K562 (cell line): ENCODE data around the gene SMNDC1. TPM values are rescaled to one million over a fixed set of nuclear protein-coding genes. Genes with fewer than 3 reads are reported as not detected.

ENCODE experiments used
- ATAC-seq: fragments of 200-7000 bp; cut with Tn5 transposase; 3 replicates; pipeline ENCODE4 v1.9.1; 2020; ENCODE audit warnings: moderate library complexity
- BruUV-seq: library from RNA; stranded (reverse); fragments of 400-500 nt; replicated peaks from 2 replicates; lab custom pipeline; 2021; lab: Mats Ljungman, UMichigan
- CTCF ChIA-PET: fragments of 300-600 bp; formaldehyde crosslinking; extraction: SDS; loops from one replicate; lab custom pipeline; 2021; ENCODE audit warnings: low intra/inter-chr PET ratio; lab: Yijun Ruan, JAX
- POLR2A ChIA-PET: fragments of 300-600, 350-650 bp; sonication (Branson Sonifier 250); formaldehyde crosslinking; extraction: SDS; loops from one replicate; lab custom pipeline; 2021; ENCODE audit warnings: antibody characterized with exemption, inconsistent platforms; lab: Yijun Ruan, JAX
- DNase-seq, 4 experiments: peaks; one replicate each; pipeline versions ENCODE4 v3.0.0 to v3.0.0-alpha.2; 2011 to 2018; ENCODE audit warnings: low spot score in 3 of 4, mixed read lengths in 3 of 4; ENCODE audit errors: extremely low read depth in 1 of 4
- FAIRE-seq: peaks from 2 replicates; lab custom pipeline; 2011; peaks lifted over from hg19 to GRCh38; lab: Jason Lieb, UNC
- H2AFZ ChIP-seq: 2 replicates; pipeline ENCODE4 v1.6.0; 2011; ENCODE audit warnings: low read depth, low read length, control low read depth, inconsistent platforms
- H3K27ac ChIP-seq: fragments of 200-600 bp; 3 replicates; pipeline ENCODE4 v1.8.0; 2011; ENCODE audit warnings: low read depth, mild to moderate bottlenecking, control low read depth, inconsistent platforms, low read length, moderate library complexity, mixed read lengths; ENCODE audit errors: extremely low read depth
- H3K27me3 ChIP-seq, 2 experiments: fragments of 300-600 bp in 1 of 2; 2 replicates in 1 of 2; 3 replicates in 1 of 2; pipeline versions ENCODE4 v1.6.0 to v1.8.0; 2011; ENCODE audit warnings: inconsistent platforms in 2 of 2, low read length in 2 of 2, mild to moderate bottlenecking in 1 of 2, mixed read lengths in 1 of 2, moderate library complexity in 1 of 2; ENCODE audit not compliant: control insufficient read depth in 2 of 2, insufficient read depth in 2 of 2
- H3K36me3 ChIP-seq: fragments of 300-600 bp; 3 replicates; pipeline ENCODE4 v1.8.0; 2011; ENCODE audit warnings: mild to moderate bottlenecking, low read length, inconsistent platforms; ENCODE audit not compliant: control insufficient read depth, insufficient read depth
- H3K4me1 ChIP-seq, 2 experiments: fragments of 200-600 bp in 1 of 2; replicated peaks in 1 of 2; 2 replicates in 1 of 2; 3 replicates in 1 of 2; pipeline versions ENCODE4 v1.5.1 to v1.8.0; 2011; ENCODE audit warnings: inconsistent platforms in 2 of 2, low read length in 2 of 2, mild to moderate bottlenecking in 1 of 2, mixed read lengths in 1 of 2, moderate library complexity in 1 of 2; ENCODE audit not compliant: control insufficient read depth in 2 of 2, insufficient read depth in 2 of 2
- H3K4me2 ChIP-seq: 2 replicates; pipeline ENCODE4 v1.6.1; 2011; ENCODE audit warnings: low read length, control low read depth, inconsistent platforms, mixed read lengths; ENCODE audit not compliant: insufficient read depth
- H3K4me3 ChIP-seq: fragments of 200-600 bp; sonication (generic), shearing (Covaris generic); 2 replicates; pipeline ENCODE4 v1.5.1; 2016; ENCODE audit warnings: control low read depth, inconsistent platforms
- H3K79me2 ChIP-seq: fragments of 200-600 bp; 3 replicates; pipeline ENCODE4 v1.8.0; 2011; ENCODE audit warnings: low read length, inconsistent platforms; ENCODE audit not compliant: control insufficient read depth, insufficient read depth
- H3K9ac ChIP-seq, 2 experiments: 2 replicates each; pipeline versions ENCODE4 v1.6.0 to v1.6.1; 2011; ENCODE audit warnings: low read depth in 2 of 2, low read length in 2 of 2, control low read depth in 1 of 2, inconsistent platforms in 1 of 2, mild to moderate bottlenecking in 1 of 2, mixed read lengths in 1 of 2; ENCODE audit not compliant: insufficient read depth in 1 of 2
- H3K9me1 ChIP-seq: one replicate; pipeline ENCODE4 v1.6.0; 2011; ENCODE audit warnings: inconsistent platforms, mild to moderate bottlenecking, low read length, moderate library complexity; ENCODE audit not compliant: control insufficient read depth, insufficient read depth
- H3K9me3 ChIP-seq: replicated peaks from 2 replicates; pipeline ENCODE4 v1.5.1; 2011; ENCODE audit warnings: low read depth, low read length, inconsistent platforms; ENCODE audit not compliant: control insufficient read depth, insufficient read depth
- H4K20me1 ChIP-seq: replicated peaks from 2 replicates; pipeline ENCODE4 v1.6.1; 2011; ENCODE audit warnings: low read length, inconsistent platforms, mixed read lengths; ENCODE audit not compliant: control insufficient read depth, insufficient read depth
- ARHGAP35 ChIP-seq: fragments of 450-650 bp; IDR thresholded peaks from 2 replicates; pipeline ENCODE4 v1.6.1; 2018; ENCODE audit not compliant: partially characterized antibody
- ESRRB ChIP-seq: fragments of 250-450 bp; sonication (Bioruptor Pico); IDR thresholded peaks from 2 replicates; pipeline ENCODE4 v1.5.0; 2020; ENCODE audit warnings: mild to moderate bottlenecking, moderate library complexity, borderline replicate concordance
- HDAC3 ChIP-seq: fragments of 450-650 bp; IDR thresholded peaks from 2 replicates; pipeline ENCODE4 v1.6.1; 2018; ENCODE audit warnings: borderline replicate concordance, mild to moderate bottlenecking, moderate library complexity; ENCODE audit not compliant: partially characterized antibody
- POLR2AphosphoS2 ChIP-seq: IDR thresholded peaks from 2 replicates; pipeline ENCODE4 v1.6.1; 2012; ENCODE audit warnings: low read length, improper control_type of control experiment
- SIN3B ChIP-seq: fragments of 450-650 bp; IDR thresholded peaks from 2 replicates; pipeline ENCODE4 v1.6.1; 2017; ENCODE audit warnings: low read depth, mild to moderate bottlenecking, moderate library complexity
- XRCC3 ChIP-seq: fragments of 450-650 bp; IDR thresholded peaks from 2 replicates; pipeline ENCODE4 v1.6.1; 2017; ENCODE audit warnings: mild to moderate bottlenecking, moderate library complexity
- ZBTB7A ChIP-seq: IDR thresholded peaks from 2 replicates; pipeline ENCODE4 v1.6.1; 2011; ENCODE audit warnings: low read depth, mild to moderate bottlenecking, low read length, moderate library complexity, borderline replicate concordance; ENCODE audit not compliant: control insufficient read depth
- ZNF311 ChIP-seq: fragments of 250-450 bp; sonication (Bioruptor Pico); IDR thresholded peaks from 2 replicates; pipeline ENCODE4 v1.4.0; 2020; ENCODE audit warnings: mild to moderate bottlenecking, moderate library complexity
- ZNF57 ChIP-seq: fragments of 450-650 bp; formaldehyde crosslinking; IDR thresholded peaks from 2 replicates; pipeline ENCODE4 v1.4.0; 2020; ENCODE audit warnings: mild to moderate bottlenecking, moderate library complexity
- WGBS: fragments of 100-300 bp; shearing (Covaris generic); methylation state at CpG from one replicate; pipeline ENCODE4 v1.1.6; 2016; ENCODE audit warnings: low coverage, mixed read lengths; ENCODE audit not compliant: insufficient coverage; ENCODE audit errors: missing lambda C conversion rate; 5-methylcytosine and 5-hydroxymethylcytosine counted together
- in situ Hi-C: fragments of 300-500 bp; cut with MboI; formaldehyde crosslinking; loops from 4 replicates; pipeline ENCODE4 v1.15.0; 2018; ENCODE audit warnings: inconsistent platforms, mixed read lengths
- intact Hi-C: fragments of 100-400 bp; cut with micrococcal nuclease; formaldehyde crosslinking; loops from 2 replicates; pipeline ENCODE4 v1.14.2; 2022
- polyA plus RNA-seq, 8 experiments: library from polyadenylated mRNA; depleted of rRNA in 4 of 8; stranded (reverse) in 5 of 8; unstranded in 3 of 8; fragments of >200 nt; fragmentation: Nextera tagmentation in 2 of 8; fragmentation: Illumina TruSeq in 1 of 8; extraction: Ambion mirVana in 2 of 8; extraction: Trizol in 1 of 8; gene quantifications; 2 replicates each; pipeline versions ENCODE4 v1.2.1 to v1.2.3, GENCODE V29; 2011 to 2014; ENCODE audit warnings: inconsistent platforms in 1 of 8, missing spikeins in 1 of 8
- total RNA-seq, 7 experiments: library from RNA; depleted of rRNA in 6 of 7; stranded (reverse); fragments of >200 nt in 6 of 7; fragmentation: Illumina TruSeq in 2 of 7; extraction: Trizol in 2 of 7; gene quantifications; 2 replicates each; pipeline versions ENCODE4 v1.2.1 to v1.2.3, GENCODE V29; 2011 to 2021; ENCODE audit warnings: low replicate concordance in 1 of 7
- TF ChIP-seq, protein P1 (sequence below): sonication (generic); formaldehyde crosslinking; IDR thresholded peaks from 2 replicates; pipeline ENCODE4 v1.8.0; 2022; ENCODE audit warnings: mild to moderate bottlenecking, low read depth, missing genetic modification reagents
- TF ChIP-seq, protein P2 (sequence below): IDR thresholded peaks from 2 replicates; pipeline ENCODE4 v1.6.1; 2016; ENCODE audit warnings: missing genetic modification characterization, missing compliant biosample characterization
- TF ChIP-seq, protein P3 (sequence below): fragments of 450-650 bp; IDR thresholded peaks from 2 replicates; pipeline ENCODE4 v1.6.1; 2014; ENCODE audit warnings: low read depth, mild to moderate bottlenecking, moderate library complexity, borderline replicate concordance
- TF ChIP-seq, protein P4 (sequence below): fragments of 200-800 bp; sonication (Bioruptor generic); IDR thresholded peaks from 2 replicates; pipeline ENCODE4 v1.6.1; 2016; ENCODE audit warnings: missing genetic modification characterization, missing compliant biosample characterization

SMNDC1 gene
- total and polyA plus RNA-seq, 9 of the 15 experiments (the other 6 are each of a cell fraction or from before 2014, with no cell fraction given), result 6.8 to 35.8 (median 12.3) TPM

DNA sequence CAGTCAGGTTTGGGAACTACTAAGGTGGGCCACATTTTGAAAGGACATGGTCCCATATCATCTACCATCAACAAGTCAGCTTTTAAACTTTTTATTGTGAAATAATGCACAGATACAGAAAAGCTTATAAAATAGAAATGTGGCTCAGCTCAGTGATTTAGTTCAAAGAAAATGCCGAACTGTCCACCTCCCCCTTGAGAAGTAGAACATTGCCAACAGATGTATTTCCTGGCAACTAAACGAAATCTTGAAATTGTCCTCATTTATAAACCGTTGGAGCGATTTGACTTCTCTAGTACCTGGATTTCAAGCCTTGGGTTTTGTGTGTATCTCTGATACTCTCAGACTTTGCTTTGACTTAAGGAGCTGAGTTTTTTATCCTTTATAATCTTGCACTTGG is 32.7 kb upstream of the SMNDC1 start:
- WGBS, result 2% methylated on average over 4 of the region's 4 CpGs

More for the DNA sequence above, 32.7 kb upstream of the SMNDC1 start:
- no peak overlapping the region for H3K9ac ChIP-seq
- no peaks in the 10 kb centered on the region for H3K79me2 ChIP-seq
- no peak overlapping the region for H3K27ac ChIP-seq
- in situ Hi-C loops, result no loop called here
- POLR2A ChIA-PET, result no interaction called here
- peaks cover 6 to 31% of the 10 kb centered on the region in 2 experiments; a peak in 3 of 5 replicates for H3K27me3 ChIP-seq
- DNase-seq (no peak), FAIRE-seq (no peak)
- H3K4me2 ChIP-seq, result no peak overlapping the region
- BruUV-seq, result no TSS peak
- no peaks in the 10 kb centered on the region for H3K36me3 ChIP-seq
- no peaks in the 10 kb centered on the region for H3K9me3 ChIP-seq
- intact Hi-C loops, result no loop called here
- H4K20me1 ChIP-seq, result no peaks in the 10 kb centered on the region
- no peaks in the 10 kb centered on the region; a peak in 1 of 5 replicates for H3K4me1 ChIP-seq
- no peak overlapping the region for H2AFZ ChIP-seq
- TF ChIP-seq, protein P1, sequence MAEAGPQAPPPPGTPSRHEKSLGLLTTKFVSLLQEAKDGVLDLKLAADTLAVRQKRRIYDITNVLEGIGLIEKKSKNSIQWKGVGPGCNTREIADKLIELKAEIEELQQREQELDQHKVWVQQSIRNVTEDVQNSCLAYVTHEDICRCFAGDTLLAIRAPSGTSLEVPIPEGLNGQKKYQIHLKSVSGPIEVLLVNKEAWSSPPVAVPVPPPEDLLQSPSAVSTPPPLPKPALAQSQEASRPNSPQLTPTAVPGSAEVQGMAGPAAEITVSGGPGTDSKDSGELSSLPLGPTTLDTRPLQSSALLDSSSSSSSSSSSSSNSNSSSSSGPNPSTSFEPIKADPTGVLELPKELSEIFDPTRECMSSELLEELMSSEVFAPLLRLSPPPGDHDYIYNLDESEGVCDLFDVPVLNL (CRISPR knock-in tag), result no peak
- TF ChIP-seq POLR2AphosphoS2 (no peak), SIN3B (no peak), HDAC3 (no peak), ZBTB7A (no peak), ZNF57 (CRISPR knock-in tag) (no peak), XRCC3 (no peak), ZNF311 (no peak), ESRRB (CRISPR knock-in tag) (no peak), ARHGAP35 (no peak)
- TF ChIP-seq, protein P2, sequence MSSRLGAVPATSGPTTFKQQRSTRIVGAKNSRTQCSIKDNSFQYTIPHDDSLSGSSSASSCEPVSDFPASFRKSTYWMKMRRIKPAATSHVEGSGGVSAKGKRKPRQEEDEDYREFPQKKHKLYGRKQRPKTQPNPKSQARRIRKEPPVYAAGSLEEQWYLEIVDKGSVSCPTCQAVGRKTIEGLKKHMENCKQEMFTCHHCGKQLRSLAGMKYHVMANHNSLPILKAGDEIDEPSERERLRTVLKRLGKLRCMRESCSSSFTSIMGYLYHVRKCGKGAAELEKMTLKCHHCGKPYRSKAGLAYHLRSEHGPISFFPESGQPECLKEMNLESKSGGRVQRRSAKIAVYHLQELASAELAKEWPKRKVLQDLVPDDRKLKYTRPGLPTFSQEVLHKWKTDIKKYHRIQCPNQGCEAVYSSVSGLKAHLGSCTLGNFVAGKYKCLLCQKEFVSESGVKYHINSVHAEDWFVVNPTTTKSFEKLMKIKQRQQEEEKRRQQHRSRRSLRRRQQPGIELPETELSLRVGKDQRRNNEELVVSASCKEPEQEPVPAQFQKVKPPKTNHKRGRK (tag), result no peak
- TF ChIP-seq, protein P3, sequence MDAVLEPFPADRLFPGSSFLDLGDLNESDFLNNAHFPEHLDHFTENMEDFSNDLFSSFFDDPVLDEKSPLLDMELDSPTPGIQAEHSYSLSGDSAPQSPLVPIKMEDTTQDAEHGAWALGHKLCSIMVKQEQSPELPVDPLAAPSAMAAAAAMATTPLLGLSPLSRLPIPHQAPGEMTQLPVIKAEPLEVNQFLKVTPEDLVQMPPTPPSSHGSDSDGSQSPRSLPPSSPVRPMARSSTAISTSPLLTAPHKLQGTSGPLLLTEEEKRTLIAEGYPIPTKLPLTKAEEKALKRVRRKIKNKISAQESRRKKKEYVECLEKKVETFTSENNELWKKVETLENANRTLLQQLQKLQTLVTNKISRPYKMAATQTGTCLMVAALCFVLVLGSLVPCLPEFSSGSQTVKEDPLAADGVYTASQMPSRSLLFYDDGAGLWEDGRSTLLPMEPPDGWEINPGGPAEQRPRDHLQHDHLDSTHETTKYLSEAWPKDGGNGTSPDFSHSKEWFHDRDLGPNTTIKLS, result no peak
- TF ChIP-seq, protein P4, sequence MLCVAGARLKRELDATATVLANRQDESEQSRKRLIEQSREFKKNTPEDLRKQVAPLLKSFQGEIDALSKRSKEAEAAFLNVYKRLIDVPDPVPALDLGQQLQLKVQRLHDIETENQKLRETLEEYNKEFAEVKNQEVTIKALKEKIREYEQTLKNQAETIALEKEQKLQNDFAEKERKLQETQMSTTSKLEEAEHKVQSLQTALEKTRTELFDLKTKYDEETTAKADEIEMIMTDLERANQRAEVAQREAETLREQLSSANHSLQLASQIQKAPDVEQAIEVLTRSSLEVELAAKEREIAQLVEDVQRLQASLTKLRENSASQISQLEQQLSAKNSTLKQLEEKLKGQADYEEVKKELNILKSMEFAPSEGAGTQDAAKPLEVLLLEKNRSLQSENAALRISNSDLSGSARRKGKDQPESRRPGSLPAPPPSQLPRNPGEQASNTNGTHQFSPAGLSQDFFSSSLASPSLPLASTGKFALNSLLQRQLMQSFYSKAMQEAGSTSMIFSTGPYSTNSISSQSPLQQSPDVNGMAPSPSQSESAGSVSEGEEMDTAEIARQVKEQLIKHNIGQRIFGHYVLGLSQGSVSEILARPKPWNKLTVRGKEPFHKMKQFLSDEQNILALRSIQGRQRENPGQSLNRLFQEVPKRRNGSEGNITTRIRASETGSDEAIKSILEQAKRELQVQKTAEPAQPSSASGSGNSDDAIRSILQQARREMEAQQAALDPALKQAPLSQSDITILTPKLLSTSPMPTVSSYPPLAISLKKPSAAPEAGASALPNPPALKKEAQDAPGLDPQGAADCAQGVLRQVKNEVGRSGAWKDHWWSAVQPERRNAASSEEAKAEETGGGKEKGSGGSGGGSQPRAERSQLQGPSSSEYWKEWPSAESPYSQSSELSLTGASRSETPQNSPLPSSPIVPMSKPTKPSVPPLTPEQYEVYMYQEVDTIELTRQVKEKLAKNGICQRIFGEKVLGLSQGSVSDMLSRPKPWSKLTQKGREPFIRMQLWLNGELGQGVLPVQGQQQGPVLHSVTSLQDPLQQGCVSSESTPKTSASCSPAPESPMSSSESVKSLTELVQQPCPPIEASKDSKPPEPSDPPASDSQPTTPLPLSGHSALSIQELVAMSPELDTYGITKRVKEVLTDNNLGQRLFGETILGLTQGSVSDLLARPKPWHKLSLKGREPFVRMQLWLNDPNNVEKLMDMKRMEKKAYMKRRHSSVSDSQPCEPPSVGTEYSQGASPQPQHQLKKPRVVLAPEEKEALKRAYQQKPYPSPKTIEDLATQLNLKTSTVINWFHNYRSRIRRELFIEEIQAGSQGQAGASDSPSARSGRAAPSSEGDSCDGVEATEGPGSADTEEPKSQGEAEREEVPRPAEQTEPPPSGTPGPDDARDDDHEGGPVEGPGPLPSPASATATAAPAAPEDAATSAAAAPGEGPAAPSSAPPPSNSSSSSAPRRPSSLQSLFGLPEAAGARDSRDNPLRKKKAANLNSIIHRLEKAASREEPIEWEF, result no peak
- TF ChIP-seq, all 486 proteins: peak for 0
- no peak for ATAC-seq
- no peak overlapping the region for H3K4me3 ChIP-seq
- CTCF ChIA-PET, result no interaction called here
- H3K9me1 ChIP-seq, result no peaks in the 10 kb centered on the region
